ENCODE results near the gene GPC3.

GPC3 gene

GRCh38 chrX:133607419-133608348 is 377.7 kb downstream of the GPC3 start:
- DNase-seq (ENCODE audit: low read depth, low spot score): no peak

GRCh38 chrX:133606990-133607389 is 378.4 kb downstream of the GPC3 start:
- DNase-seq (ENCODE audit: low read depth, low spot score): no peak

- DNase-seq (ENCODE audit: low read depth, low spot score): no peak
These were observed 380.6 kb downstream of the GPC3 start for GRCh38 chrX:133604801-133605200.

- DNase-seq (ENCODE audit: low read depth, low spot score): no peak
These were observed 382.5 kb downstream of the GPC3 start for GRCh38 chrX:133602881-133603280.

GRCh38 chrX:133601116-133601515 is 384.3 kb downstream of the GPC3 start:
- no peak for DNase-seq (ENCODE audit: low read depth, low spot score)

- no peak for DNase-seq (ENCODE audit: low read depth, low spot score)
These were observed 384.9 kb downstream of the GPC3 start for GRCh38 chrX:133600536-133600935.

GRCh38 chrX:133598601-133599335 is 386.6 kb downstream of the GPC3 start:
- DNase-seq (ENCODE audit: low read depth, low spot score): no peak

GRCh38 chrX:133594156-133594555 is 391.2 kb downstream of the GPC3 start:
- no peak for DNase-seq (ENCODE audit: low read depth, low spot score)

GRCh38 chrX:133593531-133593930 is 391.9 kb downstream of the GPC3 start:
- no peak for DNase-seq (ENCODE audit: low read depth, low spot score)

GRCh38 chrX:133590703-133591505 is 394.5 kb downstream of the GPC3 start:
- DNase-seq (ENCODE audit: low read depth, low spot score): no peak

GRCh38 chrX:133588827-133589226 is 396.6 kb downstream of the GPC3 start:
- no peak for DNase-seq (ENCODE audit: low read depth, low spot score)

- no peak for DNase-seq (ENCODE audit: low read depth, low spot score)
These were observed 397.6 kb downstream of the GPC3 start for GRCh38 chrX:133587818-133588217.

GRCh38 chrX:133587071-133587470 is 398.3 kb downstream of the GPC3 start:
- DNase-seq (ENCODE audit: low read depth, low spot score): no peak

GRCh38 chrX:133586443-133586842 is 399.0 kb downstream of the GPC3 start:
- no peak for DNase-seq (ENCODE audit: low read depth, low spot score)

GRCh38 chrX:133583825-133584224 is 401.6 kb downstream of the GPC3 start:
- DNase-seq (ENCODE audit: low read depth, low spot score): no peak

GRCh38 chrX:133580625-133581024 is 404.8 kb downstream of the GPC3 start:
- DNase-seq (ENCODE audit: low read depth, low spot score): no peak

- DNase-seq (ENCODE audit: low read depth, low spot score): no peak
These were observed 405.8 kb downstream of the GPC3 start for GRCh38 chrX:133579631-133580030.

GRCh38 chrX:133576876-133577275 is 408.5 kb downstream of the GPC3 start:
- no peak for DNase-seq (ENCODE audit: low read depth, low spot score)

GRCh38 chrX:133575501-133576136 is 409.8 kb downstream of the GPC3 start:
- DNase-seq (ENCODE audit: low read depth, low spot score): no peak

- no peak for DNase-seq (ENCODE audit: low read depth, low spot score)
These were observed 410.7 kb downstream of the GPC3 start for GRCh38 chrX:133574716-133575115.

GRCh38 chrX:133570549-133570948 is 414.8 kb downstream of the GPC3 start:
- DNase-seq (ENCODE audit: low read depth, low spot score): no peak
